ENCODE results near the gene PEX6.

Gene PEX6

GRCh38 chr6:42932412-42932811 lies 46.6 kb downstream of the PEX6 start:
- FAIRE-seq: no peak

GRCh38 chr6:42929821-42930360 lies 49.1 kb downstream of the PEX6 start:
- no peak for FAIRE-seq

GRCh38 chr6:42928986-42929820 lies 49.8 kb downstream of the PEX6 start, which contains the start of gene CNPY3:
Gene CNPY3 (plus strand): TSS chr6:42929480. CDS start chr6:42929571, 91 bp downstream.
- FAIRE-seq: peak; percentile 98

GRCh38 chr6:42925248-42925857 lies 53.6 kb downstream of the PEX6 start:
- no peak for FAIRE-seq

- FAIRE-seq: no peak
Measured at GRCh38 chr6:42923666-42924065, 55.3 kb downstream of the PEX6 start.

GRCh38 chr6:42921801-42922200 lies 57.2 kb downstream of the PEX6 start:
- no peak for FAIRE-seq

GRCh38 chr6:42916288-42916687 lies 62.7 kb downstream of the PEX6 start:
- FAIRE-seq: no peak

- no peak for FAIRE-seq
Measured at GRCh38 chr6:42915732-42916131, 63.2 kb downstream of the PEX6 start, which contains the start of gene PTCRA. Gene PTCRA (plus strand): TSS chr6:42916053. CDS start chr6:42916070, 17 bp downstream.

GRCh38 chr6:42914546-42914945 lies 64.4 kb downstream of the PEX6 start:
- FAIRE-seq: no peak
